Pulmonary artery endothelial cell (primary cell): ENCODE measurements around the gene PRTG. TPM values are rescaled to one million over a fixed set of nuclear protein-coding genes. Genes with fewer than 3 reads are reported as not detected.
"Not testable (repeated sequence)": the region's sequence is repeated elsewhere in the genome, so short reads cannot be mapped to it uniquely, and the experiment has no call there.

Experiments used
- DNase-seq: peaks from one replicate; pipeline ENCODE4 v3.0.0-alpha.2; 2011; ENCODE audit warnings: low read depth, low spot score
- total RNA-seq: library from RNA; depleted of rRNA; stranded (reverse); fragments of >200 nt; gene quantifications from 2 replicates; pipeline ENCODE4 v1.2.3, GENCODE V29; 2014

The PRTG gene, protein sequence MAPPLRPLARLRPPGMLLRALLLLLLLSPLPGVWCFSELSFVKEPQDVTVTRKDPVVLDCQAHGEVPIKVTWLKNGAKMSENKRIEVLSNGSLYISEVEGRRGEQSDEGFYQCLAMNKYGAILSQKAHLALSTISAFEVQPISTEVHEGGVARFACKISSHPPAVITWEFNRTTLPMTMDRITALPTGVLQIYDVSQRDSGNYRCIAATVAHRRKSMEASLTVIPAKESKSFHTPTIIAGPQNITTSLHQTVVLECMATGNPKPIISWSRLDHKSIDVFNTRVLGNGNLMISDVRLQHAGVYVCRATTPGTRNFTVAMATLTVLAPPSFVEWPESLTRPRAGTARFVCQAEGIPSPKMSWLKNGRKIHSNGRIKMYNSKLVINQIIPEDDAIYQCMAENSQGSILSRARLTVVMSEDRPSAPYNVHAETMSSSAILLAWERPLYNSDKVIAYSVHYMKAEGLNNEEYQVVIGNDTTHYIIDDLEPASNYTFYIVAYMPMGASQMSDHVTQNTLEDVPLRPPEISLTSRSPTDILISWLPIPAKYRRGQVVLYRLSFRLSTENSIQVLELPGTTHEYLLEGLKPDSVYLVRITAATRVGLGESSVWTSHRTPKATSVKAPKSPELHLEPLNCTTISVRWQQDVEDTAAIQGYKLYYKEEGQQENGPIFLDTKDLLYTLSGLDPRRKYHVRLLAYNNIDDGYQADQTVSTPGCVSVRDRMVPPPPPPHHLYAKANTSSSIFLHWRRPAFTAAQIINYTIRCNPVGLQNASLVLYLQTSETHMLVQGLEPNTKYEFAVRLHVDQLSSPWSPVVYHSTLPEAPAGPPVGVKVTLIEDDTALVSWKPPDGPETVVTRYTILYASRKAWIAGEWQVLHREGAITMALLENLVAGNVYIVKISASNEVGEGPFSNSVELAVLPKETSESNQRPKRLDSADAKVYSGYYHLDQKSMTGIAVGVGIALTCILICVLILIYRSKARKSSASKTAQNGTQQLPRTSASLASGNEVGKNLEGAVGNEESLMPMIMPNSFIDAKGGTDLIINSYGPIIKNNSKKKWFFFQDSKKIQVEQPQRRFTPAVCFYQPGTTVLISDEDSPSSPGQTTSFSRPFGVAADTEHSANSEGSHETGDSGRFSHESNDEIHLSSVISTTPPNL
- 0.92 and 1.3 TPM in 2 replicates for total RNA-seq

DNA sequence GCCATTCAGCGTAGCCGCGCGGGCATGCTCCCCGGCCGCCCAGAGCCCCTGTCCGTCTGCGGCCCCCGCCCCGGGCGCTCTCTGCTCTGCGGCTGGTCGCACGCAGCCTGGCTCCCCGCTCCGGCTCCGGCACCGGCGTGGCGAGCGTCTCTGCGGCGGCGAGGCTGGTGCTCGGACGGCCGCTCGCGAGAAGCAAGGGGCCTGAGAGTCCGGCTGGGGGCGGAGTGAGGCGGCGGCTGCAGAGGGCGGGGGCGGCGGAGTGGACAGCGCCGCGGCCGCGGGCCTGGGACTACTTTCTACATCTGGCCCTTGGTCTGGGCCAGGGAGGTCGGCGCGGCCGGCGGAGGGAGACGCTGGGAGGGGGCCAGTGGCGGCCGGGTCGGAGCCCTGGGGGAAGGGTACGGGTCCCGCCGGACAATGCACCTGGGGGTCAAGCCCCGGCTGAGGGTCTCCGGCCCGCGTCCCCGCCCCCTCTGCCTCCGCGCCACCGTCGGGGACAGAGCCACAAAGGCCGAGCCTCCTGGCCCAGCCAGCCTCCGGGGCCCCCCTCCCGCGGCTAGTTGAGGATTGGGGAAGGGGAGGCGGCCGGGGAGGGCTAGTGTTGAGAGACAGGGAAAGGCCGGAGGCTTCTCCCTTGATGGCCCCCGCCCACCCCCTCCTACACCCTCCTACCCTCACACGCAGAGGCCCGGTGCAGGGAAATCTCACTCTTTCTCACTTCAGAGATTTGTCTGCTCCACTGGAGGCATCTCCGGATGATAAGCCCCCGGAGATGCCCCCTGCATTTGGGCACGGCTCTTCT is at the start of gene PRTG:
Gene PRTG, minus strand, starts transcription at position 226 of the 802 bp plus-strand sequence. Its CDS starts 221 bp downstream, at position 5.
- DNase-seq = peak; percentile 41

DNA sequence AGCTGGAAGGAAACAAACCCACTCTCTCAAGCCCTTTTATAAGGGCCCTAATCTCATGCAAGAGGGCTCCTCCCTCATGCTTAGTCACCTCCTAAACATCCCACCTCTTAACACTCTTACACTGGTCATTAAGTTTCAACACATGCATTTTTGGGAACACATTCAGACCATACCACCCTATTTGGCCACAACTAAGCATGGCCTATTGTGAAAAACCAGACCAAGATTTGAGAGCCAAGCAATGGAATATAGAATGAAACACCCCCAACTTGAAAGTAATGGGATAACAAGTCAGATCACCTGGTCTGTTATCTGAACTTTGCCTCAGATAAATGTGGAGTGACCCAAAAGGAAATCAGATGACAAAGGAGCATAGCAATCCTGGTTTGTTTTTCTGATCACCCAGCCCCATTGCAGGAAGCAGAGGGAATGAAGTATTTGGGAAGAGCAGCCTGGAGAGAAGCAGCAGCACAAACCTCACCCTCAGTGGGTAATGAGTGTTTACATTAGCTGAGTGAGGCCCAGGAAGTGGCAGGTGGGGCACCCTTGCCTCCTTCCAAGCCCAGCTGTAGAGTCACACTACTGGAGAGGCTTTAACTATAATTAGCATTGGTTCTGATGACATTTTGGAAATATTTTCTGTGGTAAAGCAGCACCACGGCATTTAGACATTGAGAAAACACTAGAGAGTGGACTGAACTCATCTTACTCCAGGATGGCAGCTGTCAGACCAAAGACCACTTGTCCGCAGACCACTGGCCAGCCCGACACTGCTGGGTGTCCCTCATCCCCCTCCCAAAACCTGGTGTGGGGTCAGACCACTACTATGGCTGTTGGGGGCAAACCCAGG is 48.8 kb upstream of the PRTG start:
- no peak for DNase-seq

DNA sequence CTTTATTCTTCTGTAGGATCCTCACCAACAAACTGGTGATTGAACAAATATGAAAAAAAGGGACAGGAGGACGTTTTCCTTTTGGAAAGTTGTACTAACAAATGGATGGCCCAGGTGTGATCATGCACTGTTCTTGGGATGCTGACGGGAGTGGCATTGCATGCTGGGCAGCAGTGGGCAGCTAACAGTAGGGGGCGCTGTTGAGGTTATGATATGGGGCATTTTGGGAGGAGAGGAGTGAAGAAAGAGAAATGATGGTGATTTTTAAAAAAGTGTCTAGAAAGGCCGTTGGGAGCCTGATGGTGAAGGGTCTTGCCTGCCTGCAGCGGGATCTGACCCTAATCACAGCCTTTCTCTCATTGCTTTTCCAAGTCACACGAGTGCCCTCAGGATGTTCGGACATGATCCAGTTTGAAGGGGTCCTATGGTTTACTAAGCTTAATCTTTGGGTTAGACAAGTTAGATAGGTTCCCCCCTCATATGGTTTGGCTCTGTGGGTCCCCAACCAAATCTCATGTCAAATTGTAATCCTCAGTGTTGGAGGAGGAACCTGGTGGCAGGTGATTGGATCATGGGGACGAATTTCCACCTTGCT is 46.2 kb upstream of the PRTG start:
- DNase-seq = no peak

DNA sequence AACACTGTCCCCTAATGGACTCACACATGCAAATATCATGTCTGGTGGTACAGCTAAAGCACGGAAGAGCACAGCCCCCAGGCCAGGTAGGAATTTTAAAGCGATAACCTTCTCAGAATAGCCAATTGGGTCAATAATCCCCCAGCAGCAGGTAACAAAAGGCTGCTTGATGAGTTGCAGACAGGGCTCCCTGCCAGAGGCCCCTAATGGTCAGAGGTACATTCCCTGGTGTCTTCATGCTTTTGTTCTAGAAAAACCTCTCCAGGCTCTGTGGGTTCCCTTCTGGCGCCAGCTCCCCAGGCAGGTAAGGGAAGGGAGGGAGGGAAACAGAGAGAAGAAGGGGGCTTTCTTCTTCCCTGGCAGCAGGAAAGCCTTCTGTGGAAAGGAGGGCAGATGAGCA is 43.4 kb upstream of the PRTG start:
- DNase-seq = no peak

DNA sequence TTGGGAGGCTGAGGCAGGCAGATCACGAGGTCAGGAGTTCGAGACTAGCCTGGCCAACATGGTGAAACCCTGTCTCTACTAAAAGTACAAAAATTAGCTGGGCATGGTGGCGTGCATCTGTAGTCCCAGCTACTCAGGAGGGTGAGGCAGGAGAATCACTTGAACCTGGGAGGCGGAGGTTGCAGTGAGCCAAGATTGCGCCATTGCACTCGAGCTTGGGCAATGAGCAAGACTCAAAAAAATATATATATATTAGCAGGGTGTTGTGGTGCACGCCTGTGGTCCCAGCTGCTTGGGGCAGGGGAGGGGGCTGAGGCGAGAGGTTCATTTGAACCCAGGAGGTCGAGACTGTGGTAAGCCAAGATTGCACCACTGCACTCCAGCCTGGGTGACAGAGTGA is 42.6 kb upstream of the PRTG start:
- DNase-seq = not testable (repeated sequence)

DNA sequence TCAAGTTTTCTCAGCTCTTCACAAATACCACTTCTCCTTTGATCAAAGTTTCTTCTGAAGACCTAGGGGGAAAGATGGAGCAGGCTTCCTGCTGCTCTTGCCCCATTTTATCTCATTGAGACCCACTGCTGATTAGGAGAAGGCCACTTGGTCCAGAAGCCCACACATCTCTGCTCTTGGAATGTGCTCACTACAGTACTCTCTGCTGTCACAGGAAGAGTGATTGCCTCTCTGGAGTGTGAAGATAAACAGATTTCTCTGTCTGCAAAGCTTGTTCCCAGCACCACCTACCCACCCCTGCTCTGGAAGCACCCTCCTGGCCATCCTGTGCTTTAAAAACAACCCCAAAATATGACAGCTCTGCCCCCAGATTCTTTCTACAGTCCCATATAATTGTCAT is 41.3 kb upstream of the PRTG start:
- no peak for DNase-seq

DNA sequence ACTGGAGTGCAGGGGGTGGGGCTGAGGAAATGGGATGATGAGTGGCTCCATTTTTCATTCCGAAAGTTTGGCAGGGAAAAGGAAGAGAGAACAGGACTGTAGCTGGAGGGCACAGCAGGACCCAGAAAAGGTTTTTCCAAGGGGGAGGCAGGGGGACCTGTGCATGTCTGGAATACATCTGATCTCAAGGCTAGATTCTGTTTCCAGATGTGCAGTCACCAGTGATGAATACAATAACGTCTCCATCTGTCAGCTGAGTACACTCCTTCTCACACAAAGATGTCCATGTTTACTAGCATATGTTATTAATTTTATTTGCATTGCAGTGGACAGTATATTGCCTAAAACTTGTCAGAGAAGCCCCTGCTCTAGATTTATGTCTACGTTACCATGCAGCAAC is 39.9 kb upstream of the PRTG start:
- no peak for DNase-seq

DNA sequence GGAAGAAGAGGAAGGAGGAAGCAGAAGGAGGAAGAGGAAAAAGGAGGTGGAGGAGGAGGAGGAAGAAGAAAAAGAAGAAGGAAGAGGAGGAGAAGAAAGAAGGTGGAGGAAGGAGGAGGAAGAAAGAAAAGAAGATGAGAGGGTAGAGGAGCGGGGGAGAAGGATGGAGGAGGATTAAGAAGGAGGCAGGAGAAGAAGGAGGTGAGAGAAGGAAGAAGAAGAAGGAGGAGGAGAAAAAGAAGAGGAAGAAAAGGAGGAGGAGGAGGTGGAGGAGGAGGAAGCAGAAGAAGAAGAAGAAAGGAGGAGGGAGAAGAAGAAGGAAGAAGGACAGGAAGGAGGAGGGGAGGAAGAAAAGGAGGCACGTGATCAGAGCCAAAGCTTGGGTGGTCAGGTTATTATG is 37.3 kb upstream of the PRTG start:
- DNase-seq = no peak

DNA sequence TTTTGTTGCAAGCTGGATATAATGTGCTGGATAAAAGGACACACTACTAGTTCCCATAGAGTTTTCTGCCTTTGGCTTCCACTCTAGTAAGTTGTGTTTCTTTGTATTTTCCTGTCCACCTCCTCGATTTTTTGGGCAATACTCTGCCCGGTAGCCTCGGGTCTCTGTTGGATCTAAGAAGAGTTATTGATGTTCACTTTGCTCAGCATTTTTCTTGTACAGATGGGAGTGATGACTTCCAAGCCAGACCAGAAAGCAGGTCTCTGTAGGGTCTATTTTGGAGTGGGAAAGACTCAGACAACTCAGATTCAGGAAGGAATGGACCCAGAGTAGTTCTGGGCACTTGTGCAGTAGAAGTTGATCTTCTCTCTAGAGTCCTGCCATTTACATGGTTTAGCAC is 36.0 kb upstream of the PRTG start:
- no peak for DNase-seq

DNA sequence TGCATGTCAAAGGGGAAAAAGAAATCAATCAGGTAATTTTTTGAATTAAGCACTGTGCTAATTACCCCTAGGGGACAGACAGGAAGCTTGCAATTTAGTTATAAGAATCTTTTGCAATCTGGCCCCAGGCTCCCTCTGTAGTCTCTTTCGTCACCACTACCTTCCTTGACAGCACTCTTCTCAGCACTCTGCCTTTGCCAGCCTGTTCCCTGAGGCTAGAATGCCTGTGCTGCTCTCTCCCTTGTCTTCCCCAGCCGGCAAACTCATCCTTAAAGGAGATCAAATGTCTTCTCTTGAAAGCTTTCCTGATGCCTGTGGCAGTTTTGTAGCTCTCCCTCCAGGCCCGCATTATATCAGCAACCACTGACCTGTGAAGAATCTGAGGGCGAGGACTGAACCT is 32.4 kb upstream of the PRTG start:
- DNase-seq = no peak

DNA sequence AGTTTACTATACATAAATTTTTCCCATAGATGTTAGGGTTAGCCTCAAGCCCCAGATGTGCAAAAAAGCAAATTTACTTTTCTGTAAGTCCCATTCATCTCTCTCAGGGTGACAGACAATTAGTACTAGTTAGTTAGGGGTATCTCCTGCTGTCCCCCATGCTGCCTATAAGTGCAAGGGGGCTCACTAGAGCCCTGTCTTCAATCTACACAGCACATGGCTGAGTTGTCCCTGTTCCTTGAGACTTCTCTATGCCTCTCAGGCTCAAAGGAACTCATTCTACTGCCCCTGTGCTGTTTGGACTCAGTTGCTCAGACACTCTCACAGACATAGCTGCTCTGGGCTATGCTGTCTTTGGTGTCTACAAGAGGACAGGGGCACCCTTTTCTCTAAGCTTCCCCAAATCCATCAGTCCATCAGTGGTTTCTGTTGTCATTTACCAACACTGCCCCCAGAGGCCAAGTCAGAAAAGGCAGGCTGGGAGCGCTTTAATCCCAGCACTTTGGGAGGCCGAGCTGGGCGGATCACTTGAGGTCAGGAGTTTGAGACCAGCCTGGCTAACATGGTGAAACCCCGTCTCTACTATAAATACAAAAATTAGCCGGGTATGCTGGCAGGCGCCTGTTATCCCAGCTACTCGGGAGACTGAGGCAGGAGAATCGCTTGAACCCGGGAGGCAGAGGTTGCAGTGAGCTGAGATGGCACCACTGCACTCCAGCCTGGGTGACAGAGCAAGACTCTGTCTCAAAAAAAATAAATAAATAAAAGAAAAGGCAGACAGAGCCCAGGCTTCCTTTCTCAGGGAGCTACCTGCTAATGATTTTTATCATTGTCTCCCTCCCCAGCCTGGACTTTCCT is 31.4 kb upstream of the PRTG start:
- DNase-seq = no peak

DNA sequence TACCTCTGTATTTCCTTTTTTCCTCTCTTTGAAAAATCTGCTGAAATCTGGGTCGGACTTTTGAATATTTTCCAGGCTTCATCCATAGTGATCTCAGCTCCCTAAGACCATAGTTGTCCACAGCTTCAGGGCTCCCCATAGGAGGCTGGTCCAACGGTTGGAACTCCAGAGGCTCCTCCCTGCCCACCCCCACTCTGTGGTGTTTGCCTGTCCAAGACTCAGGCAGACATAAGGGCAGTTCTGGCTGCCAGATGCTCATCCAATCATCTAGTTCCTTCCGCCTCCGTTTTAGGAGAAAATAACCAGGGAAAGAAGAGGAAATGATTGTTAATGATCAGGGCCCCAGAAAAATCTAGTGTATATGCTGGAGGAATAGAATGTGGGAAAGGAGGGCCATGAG is 27.9 kb upstream of the PRTG start:
- no peak for DNase-seq

DNA sequence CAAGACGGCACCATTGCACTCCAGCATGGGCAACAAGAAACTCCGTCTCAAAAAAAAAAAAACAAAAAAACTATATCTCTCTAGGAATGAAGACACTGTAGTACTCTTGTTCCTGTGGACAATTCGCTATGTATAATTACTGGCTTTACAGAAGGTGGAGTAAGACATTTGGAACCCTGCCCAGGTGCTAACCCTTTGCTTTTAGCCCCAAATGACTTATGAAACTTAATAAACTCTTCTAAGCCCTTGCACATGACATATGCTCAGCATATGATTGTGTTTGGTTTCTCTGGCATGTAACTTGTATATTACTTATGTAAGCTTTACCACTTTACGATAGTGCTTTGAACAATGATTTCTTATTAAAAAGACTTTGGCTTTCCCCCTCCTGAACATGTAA is 27.3 kb upstream of the PRTG start:
- DNase-seq = no peak

DNA sequence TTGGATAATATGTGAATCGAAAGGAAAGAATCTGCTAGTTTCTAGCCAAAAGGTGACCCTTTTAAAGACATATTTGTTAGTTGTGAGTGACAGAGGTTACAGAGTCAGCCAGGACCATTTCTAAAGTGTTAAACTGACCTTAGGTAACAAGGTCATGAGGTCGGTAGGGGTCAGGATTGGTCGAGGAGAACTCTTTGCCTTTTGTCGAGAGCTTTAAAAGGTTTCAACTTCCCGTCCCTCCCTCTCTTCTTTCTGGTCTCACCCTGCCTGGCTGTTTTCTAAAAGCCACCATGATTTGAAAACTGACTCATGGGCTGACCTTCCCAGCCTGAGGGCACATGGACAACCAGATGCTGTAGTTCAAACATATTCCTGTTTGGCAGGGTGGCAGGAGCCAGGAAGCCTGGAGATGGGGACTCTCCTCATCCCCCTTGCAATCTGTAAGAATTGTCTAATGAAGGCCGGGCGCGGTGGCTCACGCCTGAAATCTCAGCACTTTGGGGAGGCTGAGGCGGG is 25.8 kb upstream of the PRTG start:
- DNase-seq = no peak

DNA sequence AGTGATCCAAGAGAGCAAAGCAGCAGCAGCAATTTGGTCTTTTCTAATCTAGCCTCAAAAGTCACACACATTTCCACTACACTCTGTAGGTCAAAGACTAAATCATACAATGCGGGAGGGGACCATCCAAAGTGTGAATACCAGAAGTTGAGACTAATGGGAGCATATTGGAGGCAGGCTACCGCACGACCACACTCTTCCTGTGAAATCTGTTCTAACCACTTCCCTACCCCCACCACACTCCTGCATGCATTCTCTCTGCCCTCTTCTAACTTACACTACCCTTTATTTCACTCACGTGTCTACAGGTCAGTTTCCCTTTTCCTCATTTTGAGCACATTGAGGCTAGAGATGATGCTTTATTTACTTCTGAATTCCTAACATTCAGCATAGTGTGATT is 23.7 kb upstream of the PRTG start:
- DNase-seq = no peak

DNA sequence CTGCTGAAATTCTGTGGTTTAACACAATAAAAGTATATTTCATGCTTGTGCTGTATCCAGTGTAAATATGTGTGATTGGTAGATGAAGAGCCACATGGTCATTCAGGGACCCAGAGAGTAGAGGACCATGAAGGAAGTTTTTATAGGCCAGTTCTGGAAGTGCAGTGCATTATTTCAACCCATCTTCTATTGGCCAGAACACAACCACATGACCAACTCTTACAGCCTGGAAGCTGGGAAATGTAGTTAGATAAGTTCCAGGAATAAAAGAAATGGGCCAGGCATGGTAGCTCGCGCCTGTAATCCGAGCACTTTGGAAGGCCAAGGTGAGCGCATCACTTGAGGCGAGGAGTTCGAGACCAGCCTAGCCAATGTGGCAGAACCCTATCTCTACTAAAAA is 21.4 kb upstream of the PRTG start:
- DNase-seq = no peak

DNA sequence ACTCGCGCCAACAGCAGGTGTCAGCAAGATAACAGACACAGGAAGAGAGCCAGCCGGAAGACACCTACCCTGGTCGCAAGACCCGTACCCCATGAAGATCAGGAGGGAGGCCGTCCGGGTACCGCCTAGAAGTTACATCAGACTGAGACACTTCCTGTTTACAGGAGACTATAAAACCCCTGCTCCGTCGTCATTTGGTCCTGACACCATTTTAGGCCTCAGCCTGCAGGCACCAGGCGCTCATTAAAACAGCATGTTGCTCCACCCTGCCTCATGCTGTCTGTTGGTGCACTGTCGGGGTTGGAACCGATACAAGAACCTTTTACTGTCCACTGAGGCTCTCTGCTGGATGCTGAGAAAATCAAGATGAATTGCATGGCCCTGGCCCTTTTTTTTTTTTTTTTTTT is 15.6 kb upstream of the PRTG start:
- DNase-seq = no peak

DNA sequence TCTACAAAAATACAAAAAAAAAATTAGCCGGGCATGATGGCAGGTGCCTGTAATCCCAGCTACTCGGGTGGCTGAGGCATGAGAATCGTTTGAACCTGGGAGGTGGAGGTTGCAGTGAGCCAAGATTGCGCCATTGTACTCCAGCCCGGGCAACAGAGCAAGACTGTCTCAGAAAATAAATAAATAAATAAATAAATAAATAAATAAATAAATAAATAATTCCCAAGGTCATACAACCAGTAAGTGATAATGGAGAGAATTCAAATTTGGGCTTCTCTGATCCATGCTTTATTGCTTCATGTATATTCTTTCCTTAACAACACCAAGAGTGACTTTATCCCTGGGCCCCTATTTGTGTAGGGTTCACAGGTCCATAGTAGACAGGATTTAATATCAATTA is 10.5 kb upstream of the PRTG start:
- not testable (repeated sequence) for DNase-seq

DNA sequence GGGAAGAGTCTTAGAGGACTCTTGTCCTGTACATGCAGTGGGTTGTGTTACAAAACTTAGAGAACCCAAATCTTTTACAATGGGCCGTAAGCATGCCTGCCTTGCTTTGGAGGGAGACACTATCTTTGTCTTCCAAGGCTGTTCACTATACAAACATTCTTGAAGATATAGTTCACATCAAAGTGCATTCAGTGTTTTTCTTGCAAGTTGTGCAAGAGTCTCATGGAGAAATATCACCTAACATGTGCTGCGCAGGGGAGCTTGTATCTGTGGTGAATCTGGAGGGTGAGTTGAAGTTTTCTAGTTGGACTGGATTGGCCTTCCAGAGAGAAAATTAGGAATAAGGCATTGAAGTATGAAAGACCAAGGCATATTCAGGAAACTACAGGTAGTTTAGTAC is 7.8 kb upstream of the PRTG start:
- DNase-seq = no peak
